Measurements from ENCODE around the gene FOXL2NB.

- TF ChIP-seq CTCF (IDR thresholded peaks at IDR 0.05): no peak
- no peak for TF ChIP-seq POLR2A (IDR thresholded peaks at IDR 0.05)
- TF ChIP-seq POLR2AphosphoS5 (IDR thresholded peaks at IDR 0.05): no peak
Observed at GRCh38 chr3:138950701-138951100, 3.7 kb downstream of the FOXL2NB start.
